Neuronal stem cell (in vitro differentiated cells): Measurements from ENCODE around the gene PPP3CA.
A peak's percentile ranks its signal among the peaks of the same experiment; 100 is the strongest.

Experiments
- DNase-seq: peaks from one replicate; pipeline ENCODE4 v3.0.0-alpha.2; 2013; ENCODE audit warnings: low spot score
- H2AFZ ChIP-seq: one replicate; pipeline ENCODE4 v1.6.1; 2013; ENCODE audit warnings: mild to moderate bottlenecking, low read length, inconsistent platforms
- H2AK5ac ChIP-seq: 2 replicates; pipeline ENCODE4 v1.6.1; 2013; ENCODE audit warnings: low read depth, mild to moderate bottlenecking, inconsistent platforms, low read length, moderate library complexity, mixed read lengths
- H2BK120ac ChIP-seq: 2 replicates; pipeline ENCODE4 v1.6.1; 2013; ENCODE audit warnings: low read depth, mild to moderate bottlenecking, inconsistent platforms, low read length, moderate library complexity, mixed read lengths
- H2BK12ac ChIP-seq: one replicate; pipeline ENCODE4 v1.6.1; 2013; ENCODE audit warnings: low read length, inconsistent platforms
- H2BK15ac ChIP-seq: 2 replicates; pipeline ENCODE4 v1.6.1; 2013; ENCODE audit warnings: mild to moderate bottlenecking, low read length, inconsistent platforms, mixed read lengths
- H2BK5ac ChIP-seq: one replicate; pipeline ENCODE4 v1.6.1; 2013; ENCODE audit warnings: inconsistent platforms, mild to moderate bottlenecking, low read length, moderate library complexity
- H3K14ac ChIP-seq: one replicate; pipeline ENCODE4 v1.6.1; 2013; ENCODE audit warnings: low read length, inconsistent platforms
- H3K18ac ChIP-seq: 2 replicates; pipeline ENCODE4 v1.6.1; 2013; ENCODE audit warnings: low read length, inconsistent platforms
- H3K23ac ChIP-seq: 2 replicates; pipeline ENCODE4 v1.6.1; 2013; ENCODE audit warnings: low read depth, mild to moderate bottlenecking, mixed read lengths, low read length, inconsistent platforms; ENCODE audit not compliant: poor library complexity
- H3K27ac ChIP-seq: replicated peaks from 3 replicates; pipeline ENCODE4 v1.5.1; 2013; ENCODE audit warnings: low read length, inconsistent platforms
- H3K27me3 ChIP-seq, 3 experiments: 2 replicates each; pipeline ENCODE4 v1.6.1; 2013; ENCODE audit warnings: low read length in 3 of 3, mild to moderate bottlenecking in 2 of 3, inconsistent platforms in 1 of 3, low read depth in 1 of 3, mixed read lengths in 1 of 3, moderate library complexity in 1 of 3; ENCODE audit not compliant: control insufficient read depth in 3 of 3, insufficient read depth in 3 of 3
- H3K36me3 ChIP-seq, 2 donors: replicated peaks in 1 of 2; 2 replicates each; pipeline ENCODE4 v1.6.1; 2013; ENCODE audit warnings: low read length in 2 of 2; ENCODE audit not compliant: control insufficient read depth in 2 of 2, insufficient read depth in 2 of 2
- H3K4ac ChIP-seq: 2 replicates; pipeline ENCODE4 v1.6.1; 2013; ENCODE audit warnings: inconsistent platforms, mild to moderate bottlenecking, low read length, moderate library complexity
- H3K4me1 ChIP-seq, 2 donors: 1 replicate in 1 of 2; 2 replicates in 1 of 2; pipeline ENCODE4 v1.6.1; 2013; ENCODE audit warnings: low read length in 2 of 2, low read depth in 1 of 2; ENCODE audit not compliant: control insufficient read depth in 2 of 2, insufficient read depth in 1 of 2
- H3K4me2 ChIP-seq: one replicate; pipeline ENCODE4 v1.6.1; 2013; ENCODE audit warnings: mild to moderate bottlenecking, low read length, inconsistent platforms; ENCODE audit not compliant: insufficient read depth, poor library complexity, severe bottlenecking
- H3K4me3 ChIP-seq, 2 donors: 2 replicates each; pipeline ENCODE4 v1.5.1; 2013; ENCODE audit warnings: low read length in 2 of 2, mild to moderate bottlenecking in 2 of 2, inconsistent platforms in 1 of 2, moderate library complexity in 1 of 2
- H3K79me1 ChIP-seq: one replicate; pipeline ENCODE4 v1.6.1; 2013; ENCODE audit warnings: low read depth, mild to moderate bottlenecking, inconsistent platforms, low read length, moderate library complexity
- H3K9ac ChIP-seq: one replicate; pipeline ENCODE4 v1.6.1; 2013; ENCODE audit warnings: mild to moderate bottlenecking, low read depth, low read length, inconsistent platforms; ENCODE audit not compliant: poor library complexity
- H3K9me3 ChIP-seq, 2 donors: replicated peaks in 1 of 2; 2 replicates each; pipeline versions ENCODE3 to v1.6.1; 2013; ENCODE audit warnings: low read length in 2 of 2, mild to moderate bottlenecking in 2 of 2, inconsistent platforms in 1 of 2, low read depth in 1 of 2, mixed read lengths in 1 of 2, moderate library complexity in 1 of 2; ENCODE audit not compliant: control insufficient read depth in 2 of 2, insufficient read depth in 1 of 2
- H4K8ac ChIP-seq: one replicate; pipeline ENCODE4 v1.6.1; 2013; ENCODE audit warnings: low read depth, mild to moderate bottlenecking, inconsistent platforms, low read length, moderate library complexity
- H4K91ac ChIP-seq: one replicate; pipeline ENCODE4 v1.6.1; 2013; ENCODE audit warnings: low read length, low read depth, mild to moderate bottlenecking, inconsistent platforms; ENCODE audit not compliant: poor library complexity
- WGBS, 2 donors: extraction: QIAGEN DNeasy Blood & Tissue Kit; methylation state at CpG; one replicate each; pipeline ENCODE4 v1.1.7; 2013; ENCODE audit warnings: missing lambda C conversion rate in 2 of 2, mixed read lengths in 1 of 2; ENCODE audit not compliant: insufficient read length in 2 of 2, insufficient replicate concordance in 1 of 2; ENCODE audit errors: extremely low coverage in 2 of 2; 5-methylcytosine and 5-hydroxymethylcytosine counted together

Gene PPP3CA

GRCh38 chr4:101158134-101158482 lies 189.2 kb downstream of the PPP3CA start:
- no CpG with 5 or more reads among the region's 3 CpGs for WGBS, 2 donors
- H3K14ac ChIP-seq = no peak overlapping the region
- no peak overlapping the region for H3K27ac ChIP-seq
- peaks cover 4 to 9% of the 10 kb centered on the region in 2 donors for H3K4me1 ChIP-seq
- no peak overlapping the region for H4K91ac ChIP-seq
- H3K4me2 ChIP-seq = no peak overlapping the region
- H3K27me3 ChIP-seq = no peaks in the 10 kb centered on the region
- H4K8ac ChIP-seq = no peak overlapping the region
- no peak overlapping the region for H3K9ac ChIP-seq
- H2BK15ac ChIP-seq = no peak overlapping the region
- no peak overlapping the region for H2BK12ac ChIP-seq
- no peak overlapping the region for H3K23ac ChIP-seq
- no peak overlapping the region for H3K18ac ChIP-seq
- no peak overlapping the region for H2BK120ac ChIP-seq
- no peak for DNase-seq
- H2AK5ac ChIP-seq = no peak overlapping the region
- no peaks in the 10 kb centered on the region for H3K36me3 ChIP-seq
- H2AFZ ChIP-seq = peak overlapping the region; percentile 70
- H3K4ac ChIP-seq = no peak overlapping the region
- H3K79me1 ChIP-seq = no peaks in the 10 kb centered on the region
- no peak overlapping the region for H3K4me3 ChIP-seq
- H3K9me3 ChIP-seq = no peaks in the 10 kb centered on the region
- no peak overlapping the region for H2BK5ac ChIP-seq

GRCh38 chr4:101157415-101158133 lies 189.8 kb downstream of the PPP3CA start:
- H2AFZ ChIP-seq = peak overlapping the region; percentile 70

GRCh38 chr4:101156619-101157310 lies 190.6 kb downstream of the PPP3CA start:
- no peak overlapping the region for H3K18ac ChIP-seq
- no peak overlapping the region for H2BK5ac ChIP-seq
- H3K14ac ChIP-seq = no peak overlapping the region
- no peak overlapping the region for H4K91ac ChIP-seq
- no peak overlapping the region for H3K4me3 ChIP-seq
- no peaks in the 10 kb centered on the region for H3K27me3 ChIP-seq
- H2BK12ac ChIP-seq = no peak overlapping the region
- no peaks in the 10 kb centered on the region for H3K9me3 ChIP-seq
- no peak overlapping the region for H2BK120ac ChIP-seq
- peaks cover 4 to 9% of the 10 kb centered on the region in 2 donors for H3K4me1 ChIP-seq
- H3K4me2 ChIP-seq = no peak overlapping the region
- H3K27ac ChIP-seq = no peak overlapping the region
- no peak overlapping the region for H2BK15ac ChIP-seq
- no peak overlapping the region for H3K23ac ChIP-seq
- no peak for DNase-seq
- no peak overlapping the region for H3K9ac ChIP-seq
- H2AFZ ChIP-seq = no peak overlapping the region
- WGBS, 2 donors = no CpG with 5 or more reads among the region's 6 CpGs
- H3K36me3 ChIP-seq = no peaks in the 10 kb centered on the region
- no peak overlapping the region for H4K8ac ChIP-seq
- H3K79me1 ChIP-seq = no peaks in the 10 kb centered on the region
- H3K4ac ChIP-seq = no peak overlapping the region
- no peak overlapping the region for H2AK5ac ChIP-seq

More at GRCh38 chr4:101157415-101158133, 189.8 kb downstream of the PPP3CA start:
- H4K91ac ChIP-seq = no peak overlapping the region
- H3K4me1 ChIP-seq = peaks cover 4 to 9% of the 10 kb centered on the region in 2 donors
- H3K9me3 ChIP-seq = no peaks in the 10 kb centered on the region
- H2BK12ac ChIP-seq = no peak overlapping the region
- no peak overlapping the region for H3K18ac ChIP-seq
- no peak for DNase-seq
- H2BK5ac ChIP-seq = no peak overlapping the region
- no peak overlapping the region for H3K27ac ChIP-seq
- no peak overlapping the region for H2AK5ac ChIP-seq
- no peak overlapping the region for H3K9ac ChIP-seq
- WGBS, 2 donors = no CpG with 5 or more reads among the region's 5 CpGs
- H3K4ac ChIP-seq = no peak overlapping the region
- H3K4me3 ChIP-seq = no peak overlapping the region
- no peak overlapping the region for H3K23ac ChIP-seq
- H2BK15ac ChIP-seq = no peak overlapping the region
- H4K8ac ChIP-seq = no peak overlapping the region
- no peak overlapping the region for H3K14ac ChIP-seq
- H3K4me2 ChIP-seq = no peak overlapping the region
- no peaks in the 10 kb centered on the region for H3K36me3 ChIP-seq
- no peaks in the 10 kb centered on the region for H3K27me3 ChIP-seq
- H2BK120ac ChIP-seq = no peak overlapping the region
- H3K79me1 ChIP-seq = no peaks in the 10 kb centered on the region

- Histone ChIP-seq H2BK5ac (no peak overlapping the region), H4K91ac (no peak overlapping the region)
These were observed 191.4 kb downstream of the PPP3CA start for GRCh38 chr4:101155945-101156344.

More at GRCh38 chr4:101155945-101156344, 191.4 kb downstream of the PPP3CA start:
- no CpG with 5 or more reads among the region's 1 CpG for WGBS, 2 donors
- H4K8ac ChIP-seq = no peak overlapping the region
- no peaks in the 10 kb centered on the region for H3K36me3 ChIP-seq
- no peak overlapping the region for H3K9ac ChIP-seq
- H2AK5ac ChIP-seq = no peak overlapping the region
- no peak overlapping the region for H2BK120ac ChIP-seq
- no peak overlapping the region for H3K23ac ChIP-seq
- H3K14ac ChIP-seq = no peak overlapping the region
- H3K4me1 ChIP-seq = peaks cover 4 to 9% of the 10 kb centered on the region in 2 donors
- H3K4me2 ChIP-seq = no peak overlapping the region
- no peak overlapping the region for H3K4me3 ChIP-seq
- H2AFZ ChIP-seq = no peak overlapping the region
- H2BK15ac ChIP-seq = no peak overlapping the region
- no peak overlapping the region for H2BK12ac ChIP-seq
- H3K4ac ChIP-seq = no peak overlapping the region
- H3K79me1 ChIP-seq = no peaks in the 10 kb centered on the region
- no peaks in the 10 kb centered on the region for H3K9me3 ChIP-seq
- no peak overlapping the region for H3K18ac ChIP-seq
- H3K27ac ChIP-seq = no peak overlapping the region
- no peaks in the 10 kb centered on the region for H3K27me3 ChIP-seq
- DNase-seq = no peak
